HepG2 (cell line): ENCODE measurements around the gene RHOBTB3. TPM values are rescaled to one million over a fixed set of nuclear protein-coding genes. Genes with fewer than 3 reads are reported as not detected.

Experiments used
- ELF3 ChIP-seq: IDR thresholded peaks from 2 replicates; pipeline ENCODE4 v1.6.1; 2016; ENCODE audit warnings: missing genetic modification reagents, missing compliant biosample characterization
- HNRNPUL1 ChIP-seq: fragments of 200-400 bp; formaldehyde crosslinking; IDR thresholded peaks from 2 replicates; pipeline ENCODE4 v1.6.1; 2017; ENCODE audit warnings: low read depth, mild to moderate bottlenecking, low read length, moderate library complexity
- IKZF4 ChIP-seq: sonication (generic); formaldehyde crosslinking; IDR thresholded peaks from 2 replicates; pipeline ENCODE4 v1.5.1; 2020; ENCODE audit warnings: borderline replicate concordance, mild to moderate bottlenecking, low read depth, missing genetic modification reagents; ENCODE audit errors: not compliant biosample characterization
- ISX ChIP-seq: sonication (generic); formaldehyde crosslinking; conservative IDR thresholded peaks from 2 replicates; pipeline ENCODE4 v1.5.0; 2020; ENCODE audit warnings: missing genetic modification reagents
- NR1H2 ChIP-seq: sonication (generic); formaldehyde crosslinking; IDR thresholded peaks from 2 replicates; pipeline ENCODE4 v1.8.1; 2022; ENCODE audit warnings: low read depth, missing genetic modification reagents, borderline replicate concordance
- SMYD3 ChIP-seq: sonication (generic); formaldehyde crosslinking; IDR thresholded peaks from 2 replicates; pipeline ENCODE4 v1.8.1; 2023; ENCODE audit warnings: mild to moderate bottlenecking, missing genetic modification reagents
- TAF1 ChIP-seq: sonication (generic); formaldehyde crosslinking; IDR thresholded peaks from 2 replicates; pipeline ENCODE4 v1.4.0; 2020; ENCODE audit warnings: missing genetic modification reagents
- ZNF10 ChIP-seq: sonication (generic); formaldehyde crosslinking; IDR thresholded peaks from 2 replicates; pipeline ENCODE4 v1.4.0; 2020; ENCODE audit warnings: mild to moderate bottlenecking, low read depth, missing genetic modification reagents, borderline replicate concordance
- ZNF382 ChIP-seq: sonication (generic); formaldehyde crosslinking; IDR thresholded peaks from 2 replicates; pipeline ENCODE4 v1.5.0; 2020; ENCODE audit warnings: missing genetic modification reagents, mild to moderate bottlenecking, borderline replicate concordance
- ZNF567 ChIP-seq: sonication (generic); formaldehyde crosslinking; IDR thresholded peaks from 2 replicates; pipeline ENCODE4 v1.8.1; 2023; ENCODE audit warnings: mild to moderate bottlenecking, missing genetic modification reagents, borderline replicate concordance
- ZNF607 ChIP-seq: sonication (generic); formaldehyde crosslinking; IDR thresholded peaks from 2 replicates; pipeline ENCODE4 v1.5.1; 2020; ENCODE audit warnings: missing genetic modification reagents, mild to moderate bottlenecking, borderline replicate concordance
- ZNF616 ChIP-seq: sonication (generic); formaldehyde crosslinking; IDR thresholded peaks from 2 replicates; pipeline ENCODE4 v1.5.0; 2020; ENCODE audit warnings: low read depth, mild to moderate bottlenecking, missing genetic modification reagents
- ZNF720 ChIP-seq: sonication (generic); formaldehyde crosslinking; IDR thresholded peaks from 2 replicates; pipeline ENCODE4 v1.4.0; 2020; ENCODE audit warnings: missing genetic modification reagents
- ZNF878 ChIP-seq: sonication (generic); formaldehyde crosslinking; IDR thresholded peaks from 2 replicates; pipeline ENCODE4 v1.8.1; 2023; ENCODE audit warnings: mild to moderate bottlenecking, missing genetic modification reagents, moderate library complexity
- polyA plus RNA-seq, 8 experiments: library from polyadenylated mRNA; depleted of rRNA in 3 of 8; stranded (reverse) in 7 of 8; unstranded in 1 of 8; fragments of >200 nt; fragmentation: Illumina TruSeq in 4 of 8; extraction: Trizol in 4 of 8; gene quantifications; 2 replicates each; pipeline versions ENCODE4 v1.2.1 to v1.2.3, GENCODE V29; 2011 to 2016; ENCODE audit warnings: low read depth in 4 of 8, missing spikeins in 1 of 8, mixed read lengths in 1 of 8; ENCODE audit not compliant: insufficient read depth in 1 of 8
- total RNA-seq, 5 experiments: library from RNA; depleted of rRNA; stranded (reverse); fragments of >200 nt; fragmentation: Illumina TruSeq; extraction: Trizol; gene quantifications; 2 replicates each; pipeline ENCODE4 v1.2.3, GENCODE V29; 2016; ENCODE audit warnings: low read depth in 1 of 5
- TF ChIP-seq, protein P1 (sequence below): fragments of 450-650 bp; IDR thresholded peaks from 2 replicates; pipeline ENCODE4 v1.6.1; 2017; ENCODE audit warnings: mild to moderate bottlenecking
- TF ChIP-seq, protein P2 (sequence below): IDR thresholded peaks from 2 replicates; pipeline ENCODE4 v1.6.1; 2016; ENCODE audit warnings: missing biosample characterization, missing genetic modification reagents, low read depth
- TF ChIP-seq, protein P3 (sequence below): sonication (generic); formaldehyde crosslinking; IDR thresholded peaks from 2 replicates; pipeline ENCODE4 v1.8.0; 2022; ENCODE audit warnings: low read depth, missing genetic modification reagents
- TF ChIP-seq, protein P4 (sequence below): sonication (generic); formaldehyde crosslinking; IDR thresholded peaks from 2 replicates; pipeline ENCODE4 v1.4.0; 2020; ENCODE audit warnings: mild to moderate bottlenecking, missing genetic modification reagents
- TF ChIP-seq, protein P5 (sequence below): sonication (generic); formaldehyde crosslinking; IDR thresholded peaks from 2 replicates; pipeline ENCODE4 v1.5.1; 2020; ENCODE audit warnings: mild to moderate bottlenecking, missing genetic modification reagents

Gene RHOBTB3
- total and polyA plus RNA-seq, 2 of the 13 experiments (the other 11 are each of a cell fraction or from before 2014, with no cell fraction given), result 31.6 to 35.4 TPM

DNA sequence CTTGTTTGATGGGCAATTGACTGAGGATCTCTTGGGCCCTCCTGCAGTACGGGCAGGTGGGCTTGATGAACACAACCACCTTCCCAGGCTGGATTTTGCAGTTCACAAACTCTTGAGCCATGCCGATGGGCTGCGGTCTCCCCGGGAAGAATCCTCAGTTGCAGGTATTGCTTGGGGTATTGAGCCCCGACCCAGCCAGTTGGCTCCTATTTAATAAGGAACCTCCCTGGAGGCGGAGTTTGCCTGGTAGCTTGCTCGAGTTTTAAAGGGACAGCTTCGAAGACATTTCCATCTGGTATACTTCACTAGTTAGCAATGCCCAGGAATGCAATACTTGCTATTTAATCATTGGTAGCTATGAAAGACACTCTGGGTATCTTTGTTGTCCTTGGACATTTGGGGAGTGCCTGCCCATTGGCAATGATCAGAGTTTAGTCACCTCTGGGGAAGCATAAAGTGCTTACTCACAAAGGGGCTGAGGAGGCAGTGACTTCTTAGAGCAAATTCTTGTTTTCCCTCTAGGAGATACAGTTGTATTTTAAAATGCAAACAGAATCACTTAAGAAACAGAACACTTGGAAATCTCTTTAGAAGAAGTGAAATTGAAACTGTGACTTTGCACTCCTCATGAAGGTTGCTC, 91.5 kb downstream of the RHOBTB3 start, which contains the start of gene GLRX (continued):
- TF ChIP-seq, protein P1, sequence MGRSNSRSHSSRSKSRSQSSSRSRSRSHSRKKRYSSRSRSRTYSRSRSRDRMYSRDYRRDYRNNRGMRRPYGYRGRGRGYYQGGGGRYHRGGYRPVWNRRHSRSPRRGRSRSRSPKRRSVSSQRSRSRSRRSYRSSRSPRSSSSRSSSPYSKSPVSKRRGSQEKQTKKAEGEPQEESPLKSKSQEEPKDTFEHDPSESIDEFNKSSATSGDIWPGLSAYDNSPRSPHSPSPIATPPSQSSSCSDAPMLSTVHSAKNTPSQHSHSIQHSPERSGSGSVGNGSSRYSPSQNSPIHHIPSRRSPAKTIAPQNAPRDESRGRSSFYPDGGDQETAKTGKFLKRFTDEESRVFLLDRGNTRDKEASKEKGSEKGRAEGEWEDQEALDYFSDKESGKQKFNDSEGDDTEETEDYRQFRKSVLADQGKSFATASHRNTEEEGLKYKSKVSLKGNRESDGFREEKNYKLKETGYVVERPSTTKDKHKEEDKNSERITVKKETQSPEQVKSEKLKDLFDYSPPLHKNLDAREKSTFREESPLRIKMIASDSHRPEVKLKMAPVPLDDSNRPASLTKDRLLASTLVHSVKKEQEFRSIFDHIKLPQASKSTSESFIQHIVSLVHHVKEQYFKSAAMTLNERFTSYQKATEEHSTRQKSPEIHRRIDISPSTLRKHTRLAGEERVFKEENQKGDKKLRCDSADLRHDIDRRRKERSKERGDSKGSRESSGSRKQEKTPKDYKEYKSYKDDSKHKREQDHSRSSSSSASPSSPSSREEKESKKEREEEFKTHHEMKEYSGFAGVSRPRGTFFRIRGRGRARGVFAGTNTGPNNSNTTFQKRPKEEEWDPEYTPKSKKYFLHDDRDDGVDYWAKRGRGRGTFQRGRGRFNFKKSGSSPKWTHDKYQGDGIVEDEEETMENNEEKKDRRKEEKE, result no peak
- TF ChIP-seq ZNF382 (CRISPR knock-in tag) (no peak), ELF3 (CRISPR knock-in tag) (no peak), ZNF10 (no peak), ZNF607 (CRISPR knock-in tag) (no peak; the same call in 1 of the 2 replicates), SMYD3 (CRISPR knock-in tag) (no peak), ZNF616 (CRISPR knock-in tag) (no peak), ZNF878 (no peak), NR1H2 (CRISPR knock-in tag) (no peak), TAF1 (CRISPR knock-in tag) (peak; percentile 75; the same call in 1 of the 2 replicates), IKZF4 (CRISPR knock-in tag) (no peak), ZNF720 (CRISPR knock-in tag) (no peak), ISX (CRISPR knock-in tag) (no peak), HNRNPUL1 (no peak), ZNF567 (CRISPR knock-in tag) (no peak)
- TF ChIP-seq, protein P2, sequence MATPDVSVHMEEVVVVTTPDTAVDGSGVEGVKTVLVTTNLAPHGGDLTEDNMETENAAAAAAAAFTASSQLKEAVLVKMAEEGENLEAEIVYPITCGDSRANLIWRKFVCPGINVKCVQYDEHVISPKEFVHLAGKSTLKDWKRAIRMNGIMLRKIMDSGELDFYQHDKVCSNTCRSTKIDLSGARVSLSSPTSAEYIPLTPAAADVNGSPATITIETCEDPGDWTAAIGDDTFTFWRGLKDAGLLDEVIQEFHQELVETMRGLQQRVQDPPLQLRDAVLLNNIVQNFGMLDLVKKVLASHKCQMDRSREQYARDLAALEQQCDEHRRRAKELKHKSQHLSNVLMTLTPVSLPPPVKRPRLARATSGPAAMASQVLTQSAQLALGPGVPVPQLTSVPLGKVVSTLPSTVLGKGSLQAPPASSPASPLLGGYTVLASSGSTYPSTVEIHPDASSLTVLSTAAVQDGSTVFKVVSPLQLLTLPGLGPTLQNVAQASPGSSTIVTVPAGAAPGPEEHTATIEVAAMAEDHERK, result no peak
- TF ChIP-seq, protein P3, sequence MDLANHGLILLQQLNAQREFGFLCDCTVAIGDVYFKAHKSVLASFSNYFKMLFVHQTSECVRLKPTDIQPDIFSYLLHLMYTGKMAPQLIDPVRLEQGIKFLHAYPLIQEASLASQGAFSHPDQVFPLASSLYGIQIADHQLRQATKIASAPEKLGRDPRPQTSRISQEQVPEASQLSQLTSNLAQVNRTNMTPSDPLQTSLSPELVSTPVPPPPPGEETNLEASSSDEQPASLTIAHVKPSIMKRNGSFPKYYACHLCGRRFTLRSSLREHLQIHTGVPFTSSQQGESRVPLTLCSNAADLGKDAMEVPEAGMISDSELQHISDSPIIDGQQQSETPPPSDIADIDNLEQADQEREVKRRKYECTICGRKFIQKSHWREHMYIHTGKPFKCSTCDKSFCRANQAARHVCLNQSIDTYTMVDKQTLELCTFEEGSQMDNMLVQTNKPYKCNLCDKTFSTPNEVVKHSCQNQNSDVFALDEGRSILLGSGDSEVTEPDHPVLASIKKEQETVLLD (CRISPR knock-in tag), result no peak
- TF ChIP-seq, protein P4, sequence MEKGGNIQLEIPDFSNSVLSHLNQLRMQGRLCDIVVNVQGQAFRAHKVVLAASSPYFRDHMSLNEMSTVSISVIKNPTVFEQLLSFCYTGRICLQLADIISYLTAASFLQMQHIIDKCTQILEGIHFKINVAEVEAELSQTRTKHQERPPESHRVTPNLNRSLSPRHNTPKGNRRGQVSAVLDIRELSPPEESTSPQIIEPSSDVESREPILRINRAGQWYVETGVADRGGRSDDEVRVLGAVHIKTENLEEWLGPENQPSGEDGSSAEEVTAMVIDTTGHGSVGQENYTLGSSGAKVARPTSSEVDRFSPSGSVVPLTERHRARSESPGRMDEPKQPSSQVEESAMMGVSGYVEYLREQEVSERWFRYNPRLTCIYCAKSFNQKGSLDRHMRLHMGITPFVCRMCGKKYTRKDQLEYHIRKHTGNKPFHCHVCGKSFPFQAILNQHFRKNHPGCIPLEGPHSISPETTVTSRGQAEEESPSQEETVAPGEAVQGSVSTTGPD (CRISPR knock-in tag), result no peak
- TF ChIP-seq, protein P5, sequence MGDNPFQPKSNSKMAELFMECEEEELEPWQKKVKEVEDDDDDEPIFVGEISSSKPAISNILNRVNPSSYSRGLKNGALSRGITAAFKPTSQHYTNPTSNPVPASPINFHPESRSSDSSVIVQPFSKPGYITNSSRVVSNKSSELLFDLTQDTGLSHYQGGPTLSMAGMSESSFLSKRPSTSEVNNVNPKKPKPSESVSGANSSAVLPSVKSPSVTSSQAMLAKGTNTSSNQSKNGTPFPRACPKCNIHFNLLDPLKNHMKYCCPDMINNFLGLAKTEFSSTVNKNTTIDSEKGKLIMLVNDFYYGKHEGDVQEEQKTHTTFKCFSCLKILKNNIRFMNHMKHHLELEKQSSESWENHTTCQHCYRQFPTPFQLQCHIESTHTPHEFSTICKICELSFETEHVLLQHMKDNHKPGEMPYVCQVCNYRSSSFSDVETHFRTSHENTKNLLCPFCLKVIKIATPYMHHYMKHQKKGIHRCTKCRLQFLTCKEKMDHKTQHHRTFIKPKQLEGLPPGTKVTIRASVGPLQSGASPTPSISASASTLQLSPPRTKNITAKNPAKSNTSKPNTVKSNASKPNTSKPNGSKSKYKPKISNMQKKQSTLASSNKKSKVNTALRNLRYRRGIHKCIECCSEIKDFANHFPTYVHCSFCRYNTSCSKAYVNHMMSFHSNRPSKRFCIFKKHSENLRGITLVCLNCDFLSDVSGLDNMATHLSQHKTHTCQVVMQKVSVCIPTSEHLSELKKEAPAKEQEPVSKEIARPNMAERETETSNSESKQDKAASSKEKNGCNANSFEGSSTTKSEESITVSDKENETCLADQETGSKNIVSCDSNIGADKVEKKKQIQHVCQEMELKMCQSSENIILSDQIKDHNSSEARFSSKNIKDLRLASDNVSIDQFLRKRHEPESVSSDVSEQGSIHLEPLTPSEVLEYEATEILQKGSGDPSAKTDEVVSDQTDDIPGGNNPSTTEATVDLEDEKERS (CRISPR knock-in tag), result no peak
